Neural cell (in vitro differentiated cells): ENCODE data around the gene CXorf65. TPM values are rescaled to one million over a fixed set of nuclear protein-coding genes. Genes with fewer than 3 reads are reported as not detected.

Experiments used
- H2AFZ ChIP-seq: fragments of 200-600, 300-800 bp; sonication (generic), shearing (Covaris generic); 2 replicates; pipeline ENCODE4 v1.6.0; 2014; ENCODE audit warnings: low read depth, mild to moderate bottlenecking, antibody characterized with exemption, low read length, moderate library complexity
- H3F3A ChIP-seq: fragments of 200-600 bp; shearing (Covaris generic); 2 replicates; pipeline ENCODE4 v1.6.1; 2016; ENCODE audit warnings: mild to moderate bottlenecking, moderate library complexity, mixed read lengths, antibody characterized with exemption, low read length; ENCODE audit not compliant: insufficient read depth, poor library complexity, severe bottlenecking
- H3K27ac ChIP-seq: fragments of 200-600, 300-800 bp; sonication (generic), shearing (Covaris generic); 2 replicates; pipeline ENCODE4 v1.5.1; 2014; ENCODE audit warnings: mild to moderate bottlenecking, low read length, moderate library complexity
- H3K27me3 ChIP-seq: fragments of 300-800, 200-600 bp; sonication (generic), shearing (Covaris generic); 2 replicates; pipeline ENCODE4 v1.6.0; 2014; ENCODE audit warnings: mild to moderate bottlenecking, low read depth, low read length, moderate library complexity; ENCODE audit not compliant: insufficient read depth
- H3K36me3 ChIP-seq: fragments of 300-800, 200-600 bp; sonication (generic), shearing (Covaris generic); 2 replicates; pipeline ENCODE4 v1.5.1; 2014; ENCODE audit warnings: mild to moderate bottlenecking, antibody characterized with exemption, low read length, moderate library complexity; ENCODE audit not compliant: insufficient read depth
- H3K4me2 ChIP-seq: fragments of 300-800, 200-600 bp; sonication (generic), shearing (Covaris generic); 2 replicates; pipeline ENCODE4 v1.6.0; 2014; ENCODE audit warnings: mild to moderate bottlenecking, low read length
- H3K4me3 ChIP-seq: fragments of 300-800, 200-600 bp; sonication (generic), shearing (Covaris generic); 2 replicates; pipeline ENCODE4 v1.5.1; 2014; ENCODE audit warnings: mild to moderate bottlenecking, low read length, moderate library complexity
- H3K79me2 ChIP-seq: fragments of 200-600 bp; shearing (Covaris generic); replicated peaks from 2 replicates; pipeline ENCODE4 v1.6.0; 2014; ENCODE audit warnings: mild to moderate bottlenecking, low read length, moderate library complexity; ENCODE audit not compliant: insufficient read depth
- H3K9ac ChIP-seq: fragments of 300-800, 200-600 bp; sonication (generic), shearing (Covaris generic); 2 replicates; pipeline ENCODE4 v1.6.1; 2016; ENCODE audit warnings: mild to moderate bottlenecking, low read length, mixed read lengths
- H3K9me2 ChIP-seq: fragments of 200-600 bp; shearing (Covaris generic); 2 replicates; pipeline ENCODE4 v1.6.1; 2016; ENCODE audit warnings: mild to moderate bottlenecking, low read length, mixed read lengths; ENCODE audit not compliant: insufficient read depth
- H3K9me3 ChIP-seq: fragments of 200-600, 300-800 bp; sonication (generic), shearing (Covaris generic); 2 replicates; pipeline ENCODE4 v1.6.1; 2016; ENCODE audit warnings: mild to moderate bottlenecking, mixed run types, low read length, moderate library complexity, mixed read lengths
- H4K20me1 ChIP-seq: fragments of 200-600 bp; shearing (Covaris generic); 2 replicates; pipeline ENCODE4 v1.6.1; 2016; ENCODE audit warnings: mild to moderate bottlenecking, mixed run types; ENCODE audit not compliant: insufficient read depth
- EP300 ChIP-seq: fragments of 450-650 bp; conservative IDR thresholded peaks from 2 replicates; pipeline ENCODE4 v1.6.1; 2014; ENCODE audit warnings: antibody characterized with exemption, mild to moderate bottlenecking, moderate library complexity; ENCODE audit not compliant: poor library complexity, severe bottlenecking
- EZH2 ChIP-seq: fragments of 200-600, 300-800 bp; shearing (Covaris generic), sonication (generic); IDR thresholded peaks from 2 replicates; pipeline ENCODE4 v1.6.1; 2014; ENCODE audit warnings: antibody characterized with exemption, low read length, borderline replicate concordance, mild to moderate bottlenecking; ENCODE audit not compliant: insufficient read depth, poor library complexity, severe bottlenecking
- MXI1 ChIP-seq: fragments of 450-650 bp; conservative IDR thresholded peaks from 2 replicates; pipeline ENCODE4 v1.6.1; 2014; ENCODE audit warnings: antibody characterized with exemption, mild to moderate bottlenecking; ENCODE audit not compliant: poor library complexity, severe bottlenecking
- POLR2AphosphoS5 ChIP-seq: IDR thresholded peaks from 2 replicates; pipeline ENCODE4 v1.6.1; 2012
- RAD21 ChIP-seq: fragments of 450-650 bp; conservative IDR thresholded peaks from 2 replicates; pipeline ENCODE4 v1.6.1; 2014; ENCODE audit warnings: antibody characterized with exemption, mild to moderate bottlenecking, moderate library complexity
- SMC3 ChIP-seq: fragments of 450-650 bp; conservative IDR thresholded peaks from 2 replicates; pipeline ENCODE4 v1.6.1; 2014; ENCODE audit warnings: antibody characterized with exemption, mild to moderate bottlenecking, moderate library complexity; ENCODE audit not compliant: poor library complexity
- TAF1 ChIP-seq: IDR thresholded peaks from 2 replicates; pipeline ENCODE4 v1.6.1; 2012; ENCODE audit warnings: low read depth
- polyA plus RNA-seq: library from polyadenylated mRNA; depleted of rRNA; stranded (reverse); fragments of >200 nt; gene quantifications from 2 replicates; pipeline ENCODE4 v1.2.3, GENCODE V29; 2014
- TF ChIP-seq, protein P1 (sequence below): IDR thresholded peaks from 2 replicates; pipeline ENCODE4 v1.6.1; 2012; ENCODE audit warnings: borderline replicate concordance
- TF ChIP-seq, protein P2 (sequence below): fragments of 450-650 bp; IDR thresholded peaks from 2 replicates; pipeline ENCODE4 v1.5.1; 2014; ENCODE audit warnings: antibody characterized with exemption, mild to moderate bottlenecking, moderate library complexity; ENCODE audit not compliant: poor library complexity, severe bottlenecking

The CXorf65 gene
- polyA plus RNA-seq, 1 donor from 2014 or later = not detected

GRCh38 chrX:71068044-71068918 is 38.3 kb downstream of the CXorf65 start, which contains the start of gene SNX12:
Gene SNX12, minus strand, starts transcription at chrX:71068334. Its CDS starts 28 bp downstream, at chrX:71068306.
- Histone ChIP-seq H3K4me3 (peak within 1 kb of the TSS; percentile 74), H3K9ac (peak within 1 kb of the TSS; percentile 62), H3K9me2 (no peaks in the 10 kb centered on the region), H3K4me2 (peak within 1 kb of the TSS; percentile 65), H2AFZ (peak within 1 kb of the TSS; percentile 45), H3K9me3 (no peaks in the 10 kb centered on the region), H3K79me2 (peaks cover 9% of the 10 kb centered on the region), H3K36me3 (no peaks in the 10 kb centered on the region), H3K27me3 (no peaks in the 10 kb centered on the region), H3K27ac (peak within 1 kb of the TSS; percentile 80), H3F3A (no peaks in the 10 kb centered on the region), H4K20me1 (no peaks in the 10 kb centered on the region)
- TF ChIP-seq EZH2 (no peak), MXI1 (peak; percentile 75), POLR2AphosphoS5 (peak; percentile 42), SMC3 (no peak), EP300 (peak; percentile 79), RAD21 (peak; percentile 14), TAF1 (no peak)
- TF ChIP-seq, protein P1, sequence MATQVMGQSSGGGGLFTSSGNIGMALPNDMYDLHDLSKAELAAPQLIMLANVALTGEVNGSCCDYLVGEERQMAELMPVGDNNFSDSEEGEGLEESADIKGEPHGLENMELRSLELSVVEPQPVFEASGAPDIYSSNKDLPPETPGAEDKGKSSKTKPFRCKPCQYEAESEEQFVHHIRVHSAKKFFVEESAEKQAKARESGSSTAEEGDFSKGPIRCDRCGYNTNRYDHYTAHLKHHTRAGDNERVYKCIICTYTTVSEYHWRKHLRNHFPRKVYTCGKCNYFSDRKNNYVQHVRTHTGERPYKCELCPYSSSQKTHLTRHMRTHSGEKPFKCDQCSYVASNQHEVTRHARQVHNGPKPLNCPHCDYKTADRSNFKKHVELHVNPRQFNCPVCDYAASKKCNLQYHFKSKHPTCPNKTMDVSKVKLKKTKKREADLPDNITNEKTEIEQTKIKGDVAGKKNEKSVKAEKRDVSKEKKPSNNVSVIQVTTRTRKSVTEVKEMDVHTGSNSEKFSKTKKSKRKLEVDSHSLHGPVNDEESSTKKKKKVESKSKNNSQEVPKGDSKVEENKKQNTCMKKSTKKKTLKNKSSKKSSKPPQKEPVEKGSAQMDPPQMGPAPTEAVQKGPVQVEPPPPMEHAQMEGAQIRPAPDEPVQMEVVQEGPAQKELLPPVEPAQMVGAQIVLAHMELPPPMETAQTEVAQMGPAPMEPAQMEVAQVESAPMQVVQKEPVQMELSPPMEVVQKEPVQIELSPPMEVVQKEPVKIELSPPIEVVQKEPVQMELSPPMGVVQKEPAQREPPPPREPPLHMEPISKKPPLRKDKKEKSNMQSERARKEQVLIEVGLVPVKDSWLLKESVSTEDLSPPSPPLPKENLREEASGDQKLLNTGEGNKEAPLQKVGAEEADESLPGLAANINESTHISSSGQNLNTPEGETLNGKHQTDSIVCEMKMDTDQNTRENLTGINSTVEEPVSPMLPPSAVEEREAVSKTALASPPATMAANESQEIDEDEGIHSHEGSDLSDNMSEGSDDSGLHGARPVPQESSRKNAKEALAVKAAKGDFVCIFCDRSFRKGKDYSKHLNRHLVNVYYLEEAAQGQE = no peak
- TF ChIP-seq, protein P2, sequence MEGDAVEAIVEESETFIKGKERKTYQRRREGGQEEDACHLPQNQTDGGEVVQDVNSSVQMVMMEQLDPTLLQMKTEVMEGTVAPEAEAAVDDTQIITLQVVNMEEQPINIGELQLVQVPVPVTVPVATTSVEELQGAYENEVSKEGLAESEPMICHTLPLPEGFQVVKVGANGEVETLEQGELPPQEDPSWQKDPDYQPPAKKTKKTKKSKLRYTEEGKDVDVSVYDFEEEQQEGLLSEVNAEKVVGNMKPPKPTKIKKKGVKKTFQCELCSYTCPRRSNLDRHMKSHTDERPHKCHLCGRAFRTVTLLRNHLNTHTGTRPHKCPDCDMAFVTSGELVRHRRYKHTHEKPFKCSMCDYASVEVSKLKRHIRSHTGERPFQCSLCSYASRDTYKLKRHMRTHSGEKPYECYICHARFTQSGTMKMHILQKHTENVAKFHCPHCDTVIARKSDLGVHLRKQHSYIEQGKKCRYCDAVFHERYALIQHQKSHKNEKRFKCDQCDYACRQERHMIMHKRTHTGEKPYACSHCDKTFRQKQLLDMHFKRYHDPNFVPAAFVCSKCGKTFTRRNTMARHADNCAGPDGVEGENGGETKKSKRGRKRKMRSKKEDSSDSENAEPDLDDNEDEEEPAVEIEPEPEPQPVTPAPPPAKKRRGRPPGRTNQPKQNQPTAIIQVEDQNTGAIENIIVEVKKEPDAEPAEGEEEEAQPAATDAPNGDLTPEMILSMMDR = peak; percentile 71

DNA sequence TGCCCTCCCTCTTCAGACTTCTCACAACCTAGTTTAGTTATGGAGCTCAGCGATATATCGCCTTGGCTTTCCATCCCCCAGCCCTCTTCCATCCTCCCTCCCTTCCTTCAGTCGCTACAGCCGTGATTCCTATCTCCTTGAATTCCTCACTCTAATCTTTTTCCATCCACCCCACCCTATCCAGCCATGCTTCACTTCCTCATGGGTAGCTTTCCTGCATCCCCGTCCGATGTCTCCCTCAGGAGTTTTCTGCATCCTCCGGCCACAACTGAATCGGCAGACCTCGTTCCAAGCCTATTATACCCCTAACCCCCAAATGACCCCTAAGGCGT is 38.9 kb downstream of the CXorf65 start:
- Histone ChIP-seq H3K9ac (peak overlapping the region; percentile 60), H3K9me2 (no peaks in the 10 kb centered on the region), H2AFZ (peak overlapping the region; percentile 27), H4K20me1 (no peaks in the 10 kb centered on the region), H3F3A (no peaks in the 10 kb centered on the region), H3K36me3 (no peaks in the 10 kb centered on the region), H3K27me3 (no peaks in the 10 kb centered on the region), H3K4me2 (peak overlapping the region; percentile 59), H3K4me3 (peak overlapping the region; percentile 74), H3K79me2 (peaks cover 9% of the 10 kb centered on the region), H3K9me3 (no peaks in the 10 kb centered on the region), H3K27ac (peak overlapping the region; percentile 62)
- no peak for TF ChIP-seq EZH2
- TF ChIP-seq MXI1 = peak; percentile 81
- TF ChIP-seq EP300 = no peak
